Right lobe of liver (tissue), 6 donors: ENCODE data around the gene REPS2. TPM values are rescaled to one million over a fixed set of nuclear protein-coding genes. Genes with fewer than 3 reads are reported as not detected.

Experiments used
- ATAC-seq, 4 donors: fragments of 200-7000 bp; cut with Tn5 transposase; one replicate each; pipeline ENCODE4 v1.9.1; 2020; ENCODE audit warnings: mild to moderate bottlenecking in 4 of 4, moderate library complexity in 4 of 4
- DNase-seq, 3 donors: peaks; one replicate each; pipeline ENCODE4 v3.0.0-alpha.2; 2020
- H3K27ac ChIP-seq, 3 donors: fragments of 200-600 bp; one replicate each; pipeline ENCODE4 v1.8.0; 2022
- H3K27me3 ChIP-seq, 2 donors: fragments of 200-600 bp; one replicate each; pipeline ENCODE4 v1.8.0; 2022
- H3K36me3 ChIP-seq, 4 donors: fragments of 200-600 bp; sonication (generic) in 1 of 4; one replicate each; pipeline versions ENCODE4 v1.5.1 to v1.8.0; 2017 to 2022; ENCODE audit warnings: control low read depth in 1 of 4
- H3K4me1 ChIP-seq, 4 donors: fragments of 200-600 bp; sonication (generic) in 1 of 4; one replicate each; pipeline versions ENCODE4 v1.5.1 to v1.8.0; 2017 to 2022; ENCODE audit warnings: control low read depth in 1 of 4
- H3K4me3 ChIP-seq, 3 donors: fragments of 200-600 bp; one replicate each; pipeline ENCODE4 v1.8.0; 2022
- H3K9me3 ChIP-seq, 4 donors: fragments of 200-600 bp; sonication (generic) in 1 of 4; one replicate each; pipeline versions ENCODE4 v1.5.1 to v1.8.0; 2017 to 2022; ENCODE audit warnings: control low read depth in 1 of 4
- CTCF ChIP-seq, 4 donors: fragments of 200-600 bp in 3 of 4; fragments of 450-650 bp in 1 of 4; IDR thresholded peaks; one replicate each; pipeline versions ENCODE4 v1.5.1 to v1.8.0; 2016 to 2022; ENCODE audit warnings: antibody characterized with exemption in 4 of 4, mild to moderate bottlenecking in 2 of 4
- POLR2A ChIP-seq: fragments of 450-650 bp; IDR thresholded peaks from one replicate; pipeline ENCODE4 v1.6.1; 2017; ENCODE audit warnings: antibody characterized with exemption, mild to moderate bottlenecking
- WGBS: methylation state at CpG from one replicate; pipeline ENCODE4 v1.1.6; 2018; ENCODE audit warnings: low coverage, low lambda C conversion rate; ENCODE audit not compliant: insufficient coverage; ENCODE audit errors: missing lambda C conversion rate; 5-methylcytosine and 5-hydroxymethylcytosine counted together
- intact Hi-C, 2 donors: fragments of 100-400 bp; cut with DNase I; formaldehyde crosslinking; loops; one replicate each; pipeline versions ENCODE4 v1.11.2 to v1.14.1; 2022
- total RNA-seq, 6 experiments: library from RNA; depleted of rRNA in 2 of 6; stranded (reverse); fragments of >200 nt in 2 of 6; fragmentation: NEBNext Ultra II Directional in 3 of 6; extraction: Animal tissue kit (Norgen Biotek cat#: 25700) in 3 of 6; gene quantifications; one replicate each; pipeline versions ENCODE4 v1.1.0 to v1.2.4, GENCODE V29; 2016 to 2023
- donor health status: DM: no; HTN: yes; CAD: no.
- donor health status: DM: no; HTN: no; CAD: no.
- donor health status: DM: no; HTN: no; CAD: no.
- donor health status: DM: no; HTN: yes; CAD: no.
- donor health status: DM: no; HTN: yes; CAD: no.

Gene REPS2
- total RNA-seq, 6 experiments from 2014 or later = 6.0 to 16.7 (median 13.1) TPM

GRCh38 chrX:17020851-17021821 is 74.7 kb downstream of the REPS2 start:
- TF ChIP-seq POLR2A (no peak), CTCF (IDR thresholded peaks at IDR 0.05) (no peak)
- H3K36me3 ChIP-seq = no peaks in the 10 kb centered on the region
- intact Hi-C loops = no loop called here
- H3K4me3 ChIP-seq = no peak overlapping the region
- H3K9me3 ChIP-seq = no peaks in the 10 kb centered on the region
- H3K27me3 ChIP-seq = no peaks in the 10 kb centered on the region
- H3K4me1 ChIP-seq = no peaks in the 10 kb centered on the region
- ATAC-seq = no peak
- no peak overlapping the region for H3K27ac ChIP-seq
- 69% methylated on average over 10 of the region's 10 CpGs for WGBS
- no peak for DNase-seq

- no peak for DNase-seq
- TF ChIP-seq CTCF (IDR thresholded peaks at IDR 0.05) = no peak
- no peak for TF ChIP-seq POLR2A
- Histone ChIP-seq H3K4me1 (no peaks in the 10 kb centered on the region), H3K36me3 (no peaks in the 10 kb centered on the region), H3K27ac (no peak overlapping the region), H3K9me3 (no peaks in the 10 kb centered on the region), H3K27me3 (no peaks in the 10 kb centered on the region), H3K4me3 (no peak overlapping the region)
- 53% methylated on average over 10 of the region's 10 CpGs for WGBS
- intact Hi-C loops = no loop called here
- ATAC-seq = no peak
Observed at GRCh38 chrX:17021851-17022604, 75.6 kb downstream of the REPS2 start.

GRCh38 chrX:17023661-17024060 is 77.2 kb downstream of the REPS2 start:
- intact Hi-C loops = no loop called here
- H3K27me3 ChIP-seq = no peaks in the 10 kb centered on the region
- no peaks in the 10 kb centered on the region for H3K4me1 ChIP-seq
- no peaks in the 10 kb centered on the region for H3K9me3 ChIP-seq
- no peak for TF ChIP-seq POLR2A
- no peak for TF ChIP-seq CTCF (IDR thresholded peaks at IDR 0.05)
- no peak for ATAC-seq
- WGBS = 51% methylated on average over 2 of the region's 2 CpGs
- no peak overlapping the region for H3K27ac ChIP-seq
- H3K36me3 ChIP-seq = no peaks in the 10 kb centered on the region
- DNase-seq = no peak
- no peak overlapping the region for H3K4me3 ChIP-seq

- TF ChIP-seq CTCF (IDR thresholded peaks at IDR 0.05) = no peak
- no peak for TF ChIP-seq POLR2A
- WGBS = 35% methylated on average over 5 of the region's 11 CpGs
- no peak overlapping the region for H3K27ac ChIP-seq
- DNase-seq = no peak
- intact Hi-C loops = no loop called here
- ATAC-seq = no peak
- no peak overlapping the region for H3K4me3 ChIP-seq
- no peaks in the 10 kb centered on the region for H3K27me3 ChIP-seq
- no peaks in the 10 kb centered on the region for H3K9me3 ChIP-seq
- H3K36me3 ChIP-seq = no peaks in the 10 kb centered on the region
- H3K4me1 ChIP-seq = no peaks in the 10 kb centered on the region
Observed at GRCh38 chrX:17024886-17025285, 78.4 kb downstream of the REPS2 start.
